COLO829 (cell line): ENCODE data around the gene DNM1.
A peak's percentile ranks its signal among the peaks of the same experiment; 100 is the strongest.
"Not testable (repeated sequence)": the region's sequence is repeated elsewhere in the genome, so short reads cannot be mapped to it uniquely, and the experiment has no call there.

Source experiments
- DNase-seq: peaks from one replicate; pipeline ENCODE4 v3.0.0; 2012; ENCODE audit warnings: low spot score

DNM1 gene

DNA sequence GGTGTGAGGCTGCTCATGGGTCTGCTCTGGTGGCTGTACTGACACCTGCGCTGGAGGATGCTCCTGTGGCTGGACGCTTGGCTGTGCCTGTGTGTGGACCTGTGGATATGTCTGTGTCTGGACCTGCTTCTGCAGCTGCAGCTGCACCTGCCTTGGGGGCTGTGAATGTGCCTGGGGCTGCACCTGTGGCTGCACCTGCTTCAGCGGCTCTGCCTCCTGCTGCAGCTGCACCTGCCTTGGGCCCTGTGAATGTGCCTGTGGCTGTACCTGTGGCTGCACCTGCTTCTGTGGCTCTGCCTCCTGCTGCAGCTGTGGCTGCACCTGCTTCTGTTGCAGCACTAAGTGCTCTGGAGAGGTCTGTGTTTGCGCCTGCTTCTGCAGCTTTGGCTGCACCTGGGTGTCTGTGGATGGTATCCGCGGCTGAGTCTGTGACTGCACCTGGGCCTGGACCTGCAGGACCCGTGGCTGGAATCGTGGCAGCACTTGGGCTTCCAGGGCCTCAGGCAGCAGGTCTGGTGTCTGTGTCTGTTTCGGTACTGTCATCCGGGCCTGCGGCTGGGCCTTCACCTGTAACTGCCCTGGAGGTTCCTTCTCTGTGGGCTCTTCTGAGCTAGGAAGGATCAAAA, 24.3 kb upstream of the DNM1 start:
- DNase-seq: no peak

DNA sequence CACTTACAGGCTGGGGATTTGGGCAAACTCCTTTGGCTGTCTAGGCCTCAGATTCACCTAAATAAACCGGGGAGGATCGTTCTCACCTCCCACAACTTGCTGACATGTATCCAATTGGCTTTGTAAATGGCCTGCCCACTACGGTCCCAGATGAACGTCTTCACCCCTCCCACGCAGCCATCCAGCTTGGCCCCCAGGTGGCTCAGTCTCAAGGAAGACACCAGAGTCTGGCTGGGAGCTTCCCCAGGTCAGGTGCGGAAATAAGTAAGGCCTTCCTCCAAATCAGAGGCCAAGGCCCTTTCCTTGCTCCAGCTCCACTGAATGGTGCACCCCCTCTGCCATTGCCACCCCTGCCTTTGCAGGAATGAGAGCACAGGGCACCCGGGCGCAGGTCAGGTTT, 23.2 kb upstream of the DNM1 start:
- DNase-seq: no peak

DNA sequence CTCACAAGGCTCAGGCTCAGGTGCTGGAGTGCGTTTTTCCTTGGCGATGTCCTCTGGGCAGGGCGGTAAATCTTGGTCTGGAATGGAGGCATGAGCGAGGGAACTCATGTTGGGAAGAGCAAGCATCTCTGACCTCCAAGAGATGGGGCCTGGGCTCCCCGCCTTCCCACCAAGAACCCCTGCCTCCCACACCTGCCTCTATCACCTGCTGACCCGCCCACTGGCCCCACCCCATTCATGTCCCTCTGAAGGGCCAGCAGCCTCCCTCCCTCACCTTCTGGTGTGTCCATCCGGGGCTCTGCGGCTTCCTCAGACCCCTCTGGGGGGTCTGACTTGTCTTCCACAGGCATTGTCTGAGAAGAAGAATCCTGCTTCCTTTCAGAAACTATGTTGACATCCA, 22.7 kb upstream of the DNM1 start:
- no peak for DNase-seq

DNA sequence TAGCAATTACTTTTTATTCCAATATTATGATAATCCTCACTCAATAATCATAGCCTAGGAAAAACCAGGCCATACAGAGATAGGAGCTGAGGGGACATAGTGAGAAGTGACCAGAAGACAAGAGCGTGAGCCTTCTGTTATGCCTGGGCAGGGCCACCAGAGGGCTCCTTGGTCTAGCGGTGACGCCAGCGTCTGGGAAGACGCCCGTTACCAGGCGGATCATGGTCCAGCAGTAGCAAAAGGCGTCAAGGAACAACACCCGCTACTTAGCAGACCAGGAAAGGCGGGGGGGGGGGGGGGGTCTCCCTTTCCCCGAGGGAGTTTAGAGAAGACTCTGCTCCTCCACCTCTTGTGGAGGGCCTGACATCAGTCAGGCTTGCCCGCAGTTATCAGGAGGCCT, 21.7 kb upstream of the DNM1 start:
- DNase-seq: not testable (repeated sequence)

DNA sequence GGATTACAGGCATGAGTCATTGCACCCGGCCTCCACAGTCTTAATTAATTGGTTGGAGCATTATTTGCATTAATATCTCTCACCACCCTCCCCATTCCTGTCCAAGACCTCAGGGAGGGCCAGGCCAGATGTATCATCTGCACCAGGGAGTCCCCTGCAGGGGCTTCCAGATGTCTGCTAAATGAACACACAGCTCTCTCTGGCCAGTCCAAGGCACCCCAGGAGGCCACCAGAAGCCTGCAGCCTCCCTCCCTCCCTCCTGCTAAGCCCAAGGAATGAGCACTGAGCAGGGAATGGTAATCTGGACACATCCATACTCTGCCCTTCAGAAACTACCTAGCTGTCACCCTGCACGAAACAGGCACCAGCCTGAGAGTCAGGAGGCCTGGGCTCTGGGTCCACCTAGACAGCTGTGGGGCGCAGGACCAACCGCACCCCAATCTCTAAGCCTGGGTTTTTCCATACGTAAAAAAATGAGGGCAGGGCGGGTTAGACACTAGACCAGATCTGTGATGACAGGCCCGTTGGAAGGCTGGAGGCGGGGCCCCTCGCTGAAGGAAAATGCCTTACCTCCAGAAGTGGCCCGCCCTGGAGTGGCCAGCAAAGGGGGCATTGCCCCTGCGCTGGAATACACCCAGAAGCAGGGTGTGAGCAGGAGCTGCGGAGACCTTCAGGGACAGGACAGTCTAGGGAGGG, 20.1 kb upstream of the DNM1 start:
- no peak for DNase-seq

DNA sequence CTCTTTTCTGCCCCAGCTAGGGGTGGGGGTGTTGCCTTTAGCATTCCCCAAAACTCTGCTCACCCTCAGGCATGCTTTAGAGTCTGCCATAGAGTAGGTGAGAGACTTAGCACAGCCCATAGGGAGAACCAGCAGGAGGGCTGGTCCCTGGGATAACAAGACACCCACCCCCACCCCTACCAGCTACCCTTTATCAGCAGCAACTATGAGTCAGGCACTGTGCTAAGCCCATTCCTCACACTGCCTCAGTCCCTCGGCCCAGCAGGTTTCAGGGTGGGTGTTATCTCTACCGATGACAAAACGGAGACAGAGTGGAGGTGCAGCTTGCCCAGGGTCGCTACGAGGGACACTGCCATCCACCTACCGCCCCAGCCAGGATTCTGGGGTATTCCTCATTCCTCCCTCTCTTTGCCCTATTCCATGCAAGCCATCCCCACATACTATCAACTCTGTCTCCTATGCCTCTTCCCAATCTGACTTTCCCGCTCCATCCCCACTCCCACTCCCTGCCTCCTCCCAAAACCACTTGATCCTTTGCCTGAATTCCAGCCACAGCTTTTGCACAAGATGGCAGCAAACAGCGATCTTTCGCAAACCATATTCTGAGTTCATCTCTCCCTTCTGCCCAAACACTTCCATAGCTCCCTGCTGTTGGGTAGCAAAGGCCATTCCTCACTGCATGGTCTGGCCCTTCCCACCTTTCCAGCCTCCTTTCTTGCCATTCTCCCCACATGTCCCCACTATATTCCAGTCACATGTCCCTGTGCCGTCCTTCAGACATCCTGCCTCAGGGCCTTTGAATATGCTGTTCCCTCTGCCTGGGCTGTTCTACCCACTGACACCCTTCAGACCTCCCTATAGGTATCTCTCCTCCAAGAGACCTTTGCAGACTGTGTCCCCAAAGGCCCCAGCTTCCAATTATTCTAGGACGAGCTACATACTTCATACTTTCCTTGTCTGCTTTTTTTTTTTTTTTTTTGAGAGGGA, 16.9 kb upstream of the DNM1 start:
- DNase-seq: no peak

DNA sequence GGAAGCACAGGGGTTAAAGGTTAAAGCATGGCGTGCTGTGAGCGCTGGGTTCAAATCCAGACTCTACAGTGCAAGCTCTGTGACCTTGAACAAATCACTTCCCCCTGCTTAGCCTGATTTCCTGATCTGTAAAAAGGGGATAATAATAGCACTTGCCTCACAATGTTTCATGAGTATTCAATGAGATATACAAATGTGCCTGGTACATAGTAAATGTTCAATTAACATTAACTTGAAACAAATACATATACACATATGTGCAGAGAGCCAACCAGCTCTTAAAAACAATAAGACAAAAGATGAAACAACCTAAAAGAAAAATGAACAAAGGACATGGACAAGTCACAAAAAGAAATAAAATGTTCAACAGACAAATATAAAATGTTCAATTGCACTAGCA, 15.8 kb upstream of the DNM1 start:
- DNase-seq: no peak

DNA sequence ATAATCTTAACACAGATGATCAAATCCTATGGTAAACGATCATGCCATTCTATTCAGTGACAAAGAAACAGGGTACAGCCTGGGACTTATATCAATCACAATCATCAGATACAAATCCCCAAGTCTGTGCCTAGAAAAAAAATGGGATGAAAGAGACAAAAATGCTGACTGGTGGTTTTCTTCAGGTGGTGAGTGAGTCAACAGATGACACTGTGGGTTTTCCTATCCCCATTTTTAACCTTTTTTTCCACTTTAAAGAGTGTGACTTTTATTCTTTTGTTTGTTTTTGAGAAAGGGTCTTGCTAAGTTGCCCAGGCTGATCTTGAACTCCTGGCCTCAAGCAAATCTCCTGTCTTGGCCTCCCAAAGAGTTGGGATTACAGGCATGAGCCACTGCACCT, 15.0 kb upstream of the DNM1 start:
- DNase-seq: no peak

DNA sequence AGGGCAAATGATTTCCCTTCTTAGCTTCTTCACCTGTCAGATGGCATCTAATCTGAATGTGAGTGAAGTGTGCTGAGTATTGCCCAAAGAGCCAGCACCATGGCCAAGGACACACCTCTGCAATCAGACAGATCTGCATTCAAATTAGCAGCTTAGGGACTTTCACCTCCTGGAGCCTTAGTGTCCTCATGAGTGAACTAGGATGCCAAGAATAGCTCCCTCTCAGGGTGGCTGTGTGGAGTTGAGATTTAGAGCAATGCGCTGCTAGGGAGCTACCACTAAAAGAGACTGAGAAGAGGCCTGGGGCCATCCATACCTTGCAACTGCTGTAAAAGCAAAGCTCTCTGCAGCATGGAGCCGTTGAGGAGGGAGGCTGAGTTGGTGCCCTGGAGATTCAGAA, 13.2 kb upstream of the DNM1 start:
- no peak for DNase-seq

DNA sequence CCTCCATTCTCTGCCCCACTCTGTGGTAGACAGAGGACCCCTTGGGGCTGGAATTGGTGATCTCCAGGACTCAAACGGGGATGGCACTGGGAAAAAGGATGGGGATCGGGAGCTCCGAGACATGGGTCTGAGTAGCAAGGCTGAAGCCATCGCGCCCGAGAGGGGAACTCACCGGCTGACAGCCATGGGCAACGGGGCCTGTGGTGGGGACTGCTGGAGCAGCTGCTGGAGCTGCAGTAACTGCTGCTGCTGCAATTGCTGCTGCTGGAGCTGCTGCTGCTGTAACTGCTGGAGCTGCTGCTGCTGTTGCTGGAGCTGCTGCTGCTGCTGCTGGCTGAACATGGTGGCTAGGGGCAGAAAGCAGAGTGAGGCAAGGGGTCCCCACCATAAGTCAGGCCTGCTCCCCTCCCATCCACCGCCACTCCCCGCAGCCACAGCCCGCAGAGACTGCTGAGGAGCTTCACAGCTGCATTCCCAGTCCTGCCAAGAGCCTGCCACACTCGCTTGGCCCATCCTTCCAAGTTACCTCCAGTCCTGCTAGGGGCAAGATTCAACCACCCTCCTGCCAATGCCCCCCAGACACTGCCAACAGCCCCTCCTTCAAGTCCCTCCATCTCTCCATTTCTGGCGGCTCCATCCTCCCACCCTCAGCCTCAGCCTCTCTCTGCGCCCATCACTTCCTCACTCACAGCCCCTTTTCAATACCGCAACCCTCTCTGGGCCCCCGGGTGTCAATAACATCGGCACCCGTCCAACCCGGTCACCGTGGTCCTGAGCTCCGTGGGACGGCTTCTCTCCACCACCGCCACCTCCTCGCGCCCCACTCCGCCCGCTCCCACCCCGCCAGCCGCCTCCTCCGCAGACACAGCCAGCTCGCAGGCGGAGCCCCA, 12.4 kb upstream of the DNM1 start:
- DNase-seq: no peak

DNA sequence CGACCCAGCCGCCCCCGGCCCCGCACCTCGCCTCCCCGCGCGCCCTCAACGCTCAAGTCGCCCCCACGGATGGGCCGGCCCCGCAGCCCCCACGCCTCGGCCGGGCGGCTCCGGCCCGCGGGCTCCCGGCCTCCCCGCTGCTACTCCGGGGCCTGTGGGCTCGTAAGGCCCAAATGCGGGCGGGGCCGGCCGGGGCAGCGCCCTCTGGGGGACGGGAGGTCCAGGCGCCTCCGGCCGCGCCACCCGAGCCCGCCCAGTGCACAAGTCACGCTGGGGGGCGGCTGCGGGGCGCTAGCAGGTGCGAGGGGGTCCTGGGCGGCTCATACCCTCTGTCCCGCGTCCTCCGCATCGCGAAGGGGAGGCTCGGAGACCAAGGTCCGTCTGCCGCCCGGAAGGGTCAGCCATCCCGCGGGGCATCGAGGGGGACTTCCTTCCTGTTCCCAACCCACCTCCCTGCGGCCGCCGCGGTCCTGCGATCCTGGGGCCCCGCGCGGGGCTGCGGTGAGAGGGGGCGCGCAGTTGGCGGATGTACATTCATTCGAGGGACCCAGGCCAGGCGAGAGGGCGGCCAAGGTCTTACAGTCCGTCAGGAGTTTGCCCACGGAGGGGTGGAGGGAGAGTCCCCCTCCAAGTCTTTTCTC, 11.7 kb upstream of the DNM1 start, which contains the start of gene CIZ1:
Gene CIZ1 (minus strand): TSS at position 167 of the 641 bp plus-strand sequence. CDS start 715 bp downstream, outside the sequence.
- DNase-seq: peak; percentile 70

DNA sequence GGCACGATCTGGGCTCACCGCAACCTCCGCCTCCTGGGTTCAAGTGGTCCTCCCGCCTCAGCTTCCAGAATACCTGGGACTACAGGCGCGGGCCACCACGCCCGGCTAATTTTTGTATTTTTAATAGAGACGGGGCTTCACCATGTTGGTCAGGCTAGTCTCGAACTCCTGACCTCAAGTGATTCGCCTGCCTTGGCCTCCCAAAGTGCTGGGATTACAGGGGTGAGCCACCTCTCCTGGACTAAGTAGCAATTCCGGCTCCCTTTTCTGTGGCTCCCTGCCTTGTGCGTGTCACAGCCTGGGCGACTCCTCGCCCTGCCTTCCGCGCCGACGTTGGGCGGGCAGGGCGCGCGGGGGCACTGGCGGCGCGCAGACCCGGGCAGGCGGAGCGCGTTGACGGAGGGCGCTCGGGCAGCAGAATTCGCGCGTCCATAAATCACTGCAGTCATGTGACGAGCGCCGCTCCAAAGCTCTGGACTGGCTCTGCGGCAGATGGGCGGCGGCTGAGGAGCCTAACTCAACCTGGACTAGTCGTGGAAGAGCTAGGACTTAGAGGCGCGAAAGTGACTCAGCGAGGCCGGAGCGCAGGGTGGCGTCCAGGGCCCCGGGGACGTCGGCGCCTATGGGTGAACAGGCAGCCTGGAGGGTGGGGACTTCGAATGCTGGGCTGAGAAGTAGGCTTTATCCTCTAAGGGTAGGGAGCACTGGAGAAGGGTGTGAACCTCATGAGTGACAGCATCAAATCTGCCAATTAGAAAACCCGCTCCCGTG, 10.4 kb upstream of the DNM1 start:
- peak; percentile 48 for DNase-seq

DNA sequence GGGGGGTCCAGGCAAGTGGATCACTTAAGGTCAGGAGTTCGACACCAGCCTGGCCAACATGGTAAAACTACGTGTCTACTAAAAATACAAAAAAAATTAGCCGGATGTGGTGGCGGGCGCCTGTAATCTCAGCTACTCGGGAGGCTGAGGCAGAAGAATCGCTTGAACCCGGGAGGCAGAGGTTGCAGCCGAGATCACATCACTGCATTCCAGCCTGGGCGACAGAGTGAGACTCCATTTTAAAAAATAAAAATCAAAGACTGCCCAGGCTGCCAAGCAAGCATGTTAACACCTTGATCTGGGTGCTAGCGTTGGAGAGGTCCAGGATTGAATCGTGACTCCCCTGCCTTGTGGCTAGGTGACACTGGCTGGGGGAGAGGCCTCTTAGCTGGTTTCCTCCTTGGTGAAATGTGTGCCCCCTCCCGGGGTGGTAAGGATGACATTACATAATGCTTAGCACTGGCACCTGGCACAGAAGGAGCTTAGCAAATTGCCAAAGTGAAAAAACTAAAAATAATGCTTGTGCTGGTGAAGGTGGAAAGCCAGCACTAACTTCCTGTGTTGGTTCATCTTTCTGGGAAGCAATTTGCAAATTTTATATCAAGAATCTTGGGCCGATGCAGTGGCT, 9.6 kb upstream of the DNM1 start:
- no peak for DNase-seq

DNA sequence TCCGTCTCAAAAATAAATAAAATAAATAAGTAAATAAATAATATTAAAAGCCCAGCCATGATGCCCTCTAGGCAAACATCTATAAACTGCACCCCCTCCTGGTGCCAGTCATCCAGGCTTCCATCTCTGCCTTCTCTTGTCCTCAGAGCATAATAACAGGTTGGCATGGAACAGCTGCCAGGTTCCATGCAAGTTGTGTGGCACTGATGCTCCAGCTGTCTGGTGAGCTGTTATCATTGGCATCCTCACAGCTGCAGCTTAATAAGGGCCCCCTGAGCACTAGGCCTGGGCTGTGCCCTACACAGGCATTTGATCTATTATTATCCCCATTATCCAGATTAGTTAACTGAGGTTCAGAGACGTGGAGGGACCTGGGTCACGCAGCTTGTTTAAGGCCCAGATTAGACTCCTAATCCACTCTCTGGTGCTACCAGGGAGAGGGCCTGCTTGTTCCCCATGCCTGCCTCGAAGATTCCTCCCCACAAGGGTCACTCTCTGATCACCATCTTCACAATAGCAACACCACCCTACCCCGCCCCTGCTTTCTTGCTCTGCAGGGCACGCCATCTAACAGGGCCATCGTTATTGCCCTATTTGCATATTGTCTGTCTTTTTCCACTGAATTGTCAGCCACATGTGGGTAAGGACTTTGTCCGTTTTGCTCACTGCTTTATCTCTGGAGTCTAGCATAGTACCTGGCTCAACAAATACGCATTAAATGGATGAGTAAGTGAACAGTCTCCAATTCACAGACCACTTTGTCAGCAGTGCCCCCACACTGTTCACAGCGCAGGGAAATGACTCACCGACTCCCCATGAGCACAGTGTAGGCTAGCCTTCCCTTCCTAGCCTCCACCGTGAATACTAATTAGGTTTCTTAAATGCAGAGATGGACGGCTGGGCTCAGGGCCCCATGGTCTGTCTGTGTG, 1.5 kb upstream of the DNM1 start:
- no peak for DNase-seq

DNA sequence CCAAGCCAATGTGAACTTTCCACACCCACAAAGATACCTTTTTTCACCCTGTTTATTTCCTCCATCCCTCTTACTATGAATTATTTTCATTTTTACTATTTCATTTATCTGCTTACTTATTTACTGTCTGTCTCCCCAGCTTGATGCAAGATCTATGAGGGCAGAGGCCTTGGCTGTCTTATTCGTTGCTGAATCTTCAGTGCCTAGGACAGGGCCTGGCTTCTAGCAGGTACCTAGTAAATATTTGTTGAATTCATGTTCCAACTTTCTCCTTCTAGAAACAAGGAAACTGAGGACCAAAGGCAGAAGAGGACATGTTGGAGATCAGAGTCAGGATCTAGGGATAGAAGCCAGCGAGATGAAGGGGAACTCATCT, 543 bp upstream of the DNM1 start:
- DNase-seq: no peak

DNA sequence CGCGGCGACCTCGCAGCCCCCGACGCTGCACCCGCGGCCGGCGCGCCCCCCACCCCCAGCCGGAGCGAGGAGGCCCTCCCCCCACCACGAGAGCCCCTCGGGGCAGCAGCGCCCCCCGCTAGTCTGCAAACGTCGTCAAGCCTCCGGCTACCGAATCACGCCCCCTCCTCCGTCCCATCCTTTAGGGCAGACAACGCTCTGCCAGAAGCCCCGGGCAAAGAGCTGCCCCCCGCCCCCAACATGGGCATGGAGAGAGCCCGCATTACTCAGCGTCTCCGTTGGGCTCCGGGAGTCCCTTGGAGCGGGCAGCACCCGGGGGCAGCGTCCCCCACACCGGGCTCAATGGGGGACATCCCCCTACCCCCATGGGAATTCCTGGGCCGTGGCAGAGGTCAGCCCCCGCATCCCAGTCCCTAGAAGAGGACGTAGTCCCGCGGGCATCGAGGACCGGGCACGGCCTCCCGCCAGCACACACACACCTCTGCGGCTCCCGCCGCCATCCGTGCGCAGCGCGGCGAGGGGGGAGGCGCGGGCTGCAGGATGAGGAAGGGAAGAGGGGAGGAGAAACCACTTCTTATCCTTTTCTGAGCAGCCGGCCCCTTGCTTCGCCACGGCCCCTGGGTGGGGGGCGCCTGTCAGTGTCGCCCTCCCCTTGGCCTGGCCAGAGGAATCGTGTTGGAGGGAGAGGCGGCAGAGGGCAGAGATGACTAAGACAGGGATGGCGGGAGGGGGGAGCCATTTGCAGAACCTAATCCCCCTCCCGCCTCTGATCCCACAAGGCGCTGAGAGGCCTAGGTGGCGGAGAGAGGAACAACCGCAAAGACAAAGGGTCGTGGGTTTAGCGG, 750 bp downstream of the DNM1 start:
- no peak for DNase-seq

DNA sequence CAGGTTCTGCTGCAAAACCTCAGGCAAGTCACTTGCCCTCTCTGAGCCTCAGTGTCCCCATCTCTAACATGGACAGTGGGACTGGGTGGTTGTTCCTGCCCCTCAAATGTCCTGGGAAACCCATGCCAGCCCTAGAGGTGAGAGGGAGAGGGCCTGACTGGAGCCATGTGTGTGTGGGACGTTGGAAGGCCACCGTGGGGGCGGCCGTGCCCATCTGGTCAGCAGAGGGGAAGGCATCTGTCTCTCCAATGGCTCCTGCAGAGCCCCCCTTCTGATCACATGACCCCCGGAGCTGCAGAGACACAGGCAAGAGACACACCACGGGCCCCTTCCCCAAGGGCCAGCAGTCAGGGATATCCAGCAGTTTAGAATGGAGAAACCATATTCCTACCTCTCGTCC, 1.7 kb downstream of the DNM1 start:
- no peak for DNase-seq
